Osteoblast (primary cell): ENCODE measurements around the gene SIGLECL1. TPM values are rescaled to one million over a fixed set of nuclear protein-coding genes. Genes with fewer than 3 reads are reported as not detected.

Experiments used
- DNase-seq: peaks from one replicate; pipeline ENCODE4 v3.0.0; 2011; ENCODE audit warnings: low spot score, mixed read lengths; ENCODE audit not compliant: insufficient read length; ENCODE audit errors: missing footprints
- H2AFZ ChIP-seq: 2 replicates; pipeline ENCODE4 v1.6.0; 2011; ENCODE audit warnings: mild to moderate bottlenecking, low read length
- H3K27ac ChIP-seq: 2 replicates; pipeline ENCODE4 v1.5.1; 2011; ENCODE audit warnings: mild to moderate bottlenecking, low read depth, low read length, moderate library complexity
- H3K27me3 ChIP-seq: 2 replicates; pipeline ENCODE4 v1.6.0; 2012; ENCODE audit warnings: mild to moderate bottlenecking, control low read depth, inconsistent platforms, low read length, moderate library complexity; ENCODE audit not compliant: insufficient read depth
- H3K36me3 ChIP-seq: 2 replicates; pipeline ENCODE4 v1.5.1; 2011; ENCODE audit warnings: mild to moderate bottlenecking, low read length, control low read depth, moderate library complexity; ENCODE audit not compliant: insufficient read depth
- H3K4me1 ChIP-seq: 2 replicates; pipeline ENCODE4 v1.5.1; 2011; ENCODE audit warnings: mild to moderate bottlenecking, low read length, control low read depth, moderate library complexity; ENCODE audit not compliant: insufficient read depth
- H3K4me2 ChIP-seq: 2 replicates; pipeline ENCODE4 v1.6.0; 2011; ENCODE audit warnings: mild to moderate bottlenecking, low read length; ENCODE audit not compliant: insufficient read depth
- H3K4me3 ChIP-seq: fragments of 200-600 bp; sonication (generic); 3 replicates; pipeline ENCODE4 v1.5.1; 2012; ENCODE audit warnings: mild to moderate bottlenecking, low read length, inconsistent platforms; ENCODE audit not compliant: insufficient read depth
- H3K79me2 ChIP-seq: 2 replicates; pipeline ENCODE4 v1.6.0; 2012; ENCODE audit warnings: mild to moderate bottlenecking, low read length, control low read depth, inconsistent platforms; ENCODE audit not compliant: insufficient read depth
- H3K9me3 ChIP-seq: 2 replicates; pipeline ENCODE4 v1.5.1; 2011; ENCODE audit warnings: low read depth, low read length, control low read depth
- H4K20me1 ChIP-seq: 2 replicates; pipeline ENCODE4 v1.6.0; 2012; ENCODE audit warnings: mild to moderate bottlenecking, low read length, control low read depth; ENCODE audit not compliant: insufficient read depth
- CTCF ChIP-seq: IDR thresholded peaks from 2 replicates; pipeline ENCODE4 v1.5.1; 2011; ENCODE audit warnings: mild to moderate bottlenecking, low read depth, low read length, moderate library complexity; ENCODE audit errors: extremely low read depth
- total RNA-seq: library from RNA; depleted of rRNA; stranded (reverse); fragments of >200 nt; gene quantifications from 2 replicates; pipeline ENCODE4 v1.2.3, GENCODE V29; 2012

Gene SIGLECL1
- total RNA-seq, 1 donor = not detected

GRCh38 chr19:51242881-51243630, 7.8 kb upstream of the SIGLECL1 start:
- Histone ChIP-seq H3K36me3 (no peaks in the 10 kb centered on the region), H3K27me3 (no peaks in the 10 kb centered on the region), H3K4me1 (no peaks in the 10 kb centered on the region), H3K4me2 (no peak overlapping the region), H3K79me2 (no peaks in the 10 kb centered on the region), H3K9me3 (no peaks in the 10 kb centered on the region), H3K4me3 (no peak overlapping the region), H4K20me1 (no peaks in the 10 kb centered on the region), H2AFZ (no peak overlapping the region), H3K27ac (no peak overlapping the region)
- no peak for TF ChIP-seq CTCF
- peak; percentile 72 for DNase-seq

GRCh38 chr19:51246164-51246552, 4.7 kb upstream of the SIGLECL1 start:
- Histone ChIP-seq H3K27ac (no peak overlapping the region), H3K9me3 (no peaks in the 10 kb centered on the region), H4K20me1 (no peaks in the 10 kb centered on the region), H3K4me3 (no peak overlapping the region), H3K36me3 (no peaks in the 10 kb centered on the region), H3K27me3 (no peaks in the 10 kb centered on the region), H2AFZ (no peak overlapping the region), H3K4me2 (no peak overlapping the region), H3K79me2 (no peaks in the 10 kb centered on the region), H3K4me1 (no peaks in the 10 kb centered on the region)
- TF ChIP-seq CTCF = no peak
- DNase-seq = no peak

GRCh38 chr19:51247972-51248590, 2.8 kb upstream of the SIGLECL1 start:
- H3K27me3 ChIP-seq = no peaks in the 10 kb centered on the region
- H4K20me1 ChIP-seq = no peaks in the 10 kb centered on the region
- TF ChIP-seq CTCF = no peak
- H3K4me1 ChIP-seq = no peaks in the 10 kb centered on the region
- no peak overlapping the region for H3K4me3 ChIP-seq
- no peak overlapping the region for H2AFZ ChIP-seq
- no peak overlapping the region for H3K27ac ChIP-seq
- no peaks in the 10 kb centered on the region for H3K36me3 ChIP-seq
- no peak overlapping the region for H3K4me2 ChIP-seq
- no peak for DNase-seq
- H3K9me3 ChIP-seq = no peaks in the 10 kb centered on the region
- no peaks in the 10 kb centered on the region for H3K79me2 ChIP-seq

- no peaks in the 10 kb centered on the region for H3K79me2 ChIP-seq
- TF ChIP-seq CTCF = no peak
- no peak overlapping the region for H3K4me2 ChIP-seq
- no peak for DNase-seq
- H3K27ac ChIP-seq = no peak overlapping the region
- no peaks in the 10 kb centered on the region for H4K20me1 ChIP-seq
- no peak overlapping the region for H3K4me3 ChIP-seq
- no peaks in the 10 kb centered on the region for H3K9me3 ChIP-seq
- no peak overlapping the region for H2AFZ ChIP-seq
- no peaks in the 10 kb centered on the region for H3K4me1 ChIP-seq
- H3K27me3 ChIP-seq = no peaks in the 10 kb centered on the region
- no peaks in the 10 kb centered on the region for H3K36me3 ChIP-seq
These were observed 564 bp downstream of the SIGLECL1 start for GRCh38 chr19:51251468-51251820.
